Trophoblast cell (in vitro differentiated cells and primary cell): ENCODE measurements around the gene GLT6D1.

Source experiments
- DNase-seq, 2 donors: peaks; one replicate each; pipeline ENCODE4 v3.0.0-alpha.2; 2016
- H2AFZ ChIP-seq: 2 replicates; pipeline ENCODE4 v1.6.1; 2013; ENCODE audit warnings: low read length, moderate library complexity, mild to moderate bottlenecking; ENCODE audit not compliant: insufficient read depth, poor library complexity
- H2AK5ac ChIP-seq: 2 replicates; pipeline ENCODE4 v1.6.1; 2013; ENCODE audit warnings: mild to moderate bottlenecking, low read length
- H2BK120ac ChIP-seq: 2 replicates; pipeline ENCODE4 v1.6.1; 2013; ENCODE audit warnings: low read length, mild to moderate bottlenecking, moderate library complexity; ENCODE audit not compliant: insufficient read depth, poor library complexity
- H2BK12ac ChIP-seq: 2 replicates; pipeline ENCODE4 v1.6.1; 2013; ENCODE audit warnings: mild to moderate bottlenecking, low read length, moderate library complexity
- H2BK5ac ChIP-seq: 2 replicates; pipeline ENCODE4 v1.6.1; 2013; ENCODE audit warnings: low read length, low read depth, moderate library complexity, mild to moderate bottlenecking; ENCODE audit not compliant: poor library complexity
- H3K14ac ChIP-seq: 2 replicates; pipeline ENCODE4 v1.6.1; 2013; ENCODE audit warnings: mild to moderate bottlenecking, low read length
- H3K18ac ChIP-seq: 2 replicates; pipeline ENCODE4 v1.6.1; 2013; ENCODE audit warnings: mild to moderate bottlenecking, low read length
- H3K23ac ChIP-seq: 2 replicates; pipeline ENCODE4 v1.6.1; 2013; ENCODE audit warnings: low read length
- H3K27ac ChIP-seq: 2 replicates; pipeline ENCODE4 v1.5.1; 2013; ENCODE audit warnings: low read depth, mild to moderate bottlenecking, inconsistent platforms, low read length, moderate library complexity
- H3K27me3 ChIP-seq: 2 replicates; pipeline ENCODE4 v1.6.1; 2013; ENCODE audit warnings: inconsistent platforms, mild to moderate bottlenecking, low read length, moderate library complexity; ENCODE audit not compliant: insufficient read depth
- H3K36me3 ChIP-seq, 2 experiments: 1 replicate in 1 of 2; 2 replicates in 1 of 2; pipeline ENCODE4 v1.6.1; 2013; ENCODE audit warnings: low read length in 2 of 2, mild to moderate bottlenecking in 2 of 2, moderate library complexity in 1 of 2; ENCODE audit not compliant: insufficient read depth in 2 of 2, control insufficient read depth in 1 of 2
- H3K4ac ChIP-seq: 2 replicates; pipeline ENCODE4 v1.6.1; 2013; ENCODE audit warnings: low read depth, mild to moderate bottlenecking, low read length, moderate library complexity
- H3K4me1 ChIP-seq, 2 experiments: 1 replicate in 1 of 2; 2 replicates in 1 of 2; pipeline ENCODE4 v1.6.1; 2013; ENCODE audit warnings: low read length in 2 of 2, mild to moderate bottlenecking in 2 of 2, moderate library complexity in 1 of 2; ENCODE audit not compliant: insufficient read depth in 2 of 2, control insufficient read depth in 1 of 2
- H3K4me2 ChIP-seq: 2 replicates; pipeline ENCODE4 v1.6.1; 2013; ENCODE audit warnings: inconsistent platforms, mild to moderate bottlenecking, low read length, moderate library complexity
- H3K4me3 ChIP-seq: 2 replicates; pipeline ENCODE4 v1.5.1; 2013; ENCODE audit warnings: mild to moderate bottlenecking, low read depth, low read length, inconsistent platforms
- H3K79me1 ChIP-seq: one replicate; pipeline ENCODE4 v1.6.1; 2013; ENCODE audit warnings: low read length
- H3K79me2 ChIP-seq: 2 replicates; pipeline ENCODE4 v1.6.1; 2013; ENCODE audit warnings: low read length, mild to moderate bottlenecking; ENCODE audit not compliant: control insufficient read depth, insufficient read depth, poor library complexity
- H3K9ac ChIP-seq: 2 replicates; pipeline ENCODE4 v1.6.1; 2013; ENCODE audit warnings: mild to moderate bottlenecking, low read length
- H3K9me3 ChIP-seq: 2 replicates; pipeline ENCODE4 v1.6.1; 2013; ENCODE audit warnings: low read depth, mild to moderate bottlenecking, control low read depth, inconsistent platforms, low read length; ENCODE audit not compliant: insufficient read depth
- H4K12ac ChIP-seq: 2 replicates; pipeline ENCODE4 v1.6.1; 2013; ENCODE audit warnings: low read depth, mild to moderate bottlenecking, low read length, moderate library complexity
- H4K8ac ChIP-seq: 2 replicates; pipeline ENCODE4 v1.6.1; 2013; ENCODE audit warnings: low read depth, mild to moderate bottlenecking, low read length, moderate library complexity
- H4K91ac ChIP-seq: one replicate; pipeline ENCODE4 v1.6.1; 2013; ENCODE audit warnings: low read depth, mild to moderate bottlenecking, low read length, moderate library complexity
- WGBS: extraction: QIAGEN DNeasy Blood & Tissue Kit; methylation state at CpG from one replicate; pipeline ENCODE4 v1.1.7; 2013; ENCODE audit warnings: missing lambda C conversion rate; ENCODE audit not compliant: insufficient read length, insufficient coverage; ENCODE audit errors: extremely low coverage; 5-methylcytosine and 5-hydroxymethylcytosine counted together

The GLT6D1 gene

DNA sequence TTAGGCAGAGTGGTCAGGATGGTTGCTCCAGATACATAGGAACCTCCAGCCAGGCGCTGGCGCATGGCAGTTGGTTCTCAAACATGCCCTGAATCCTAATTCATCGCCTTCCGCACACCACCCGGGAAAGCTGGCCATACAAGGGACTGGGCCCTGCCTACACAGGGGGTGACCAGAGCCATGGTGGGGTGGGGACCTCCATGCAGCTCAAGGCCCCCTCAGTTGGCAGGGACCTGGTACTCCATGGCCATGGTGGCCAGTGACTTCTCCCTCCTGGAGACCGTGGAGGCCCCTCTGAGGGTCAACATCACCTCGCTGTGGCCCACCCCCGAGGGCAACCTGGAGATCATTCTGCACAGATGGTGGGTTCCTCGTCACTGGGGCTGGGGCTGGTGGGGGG, 51.0 kb downstream of the GLT6D1 start:
- Histone ChIP-seq H4K12ac (no peak overlapping the region), H3K9me3 (peaks cover 2% of the 10 kb centered on the region), H3K4me1 (peaks cover 0 to 2% of the 10 kb centered on the region in 2 experiments), H3K79me1 (no peaks in the 10 kb centered on the region), H3K23ac (no peak overlapping the region), H3K4me2 (no peak overlapping the region), H3K79me2 (no peaks in the 10 kb centered on the region), H3K27me3 (no peaks in the 10 kb centered on the region), H4K91ac (no peak overlapping the region), H3K27ac (no peak overlapping the region), H3K18ac (no peak overlapping the region), H2BK120ac (no peak overlapping the region), H3K9ac (no peak overlapping the region), H2BK5ac (no peak overlapping the region), H2AK5ac (no peak overlapping the region), H3K4me3 (no peak overlapping the region), H2AFZ (no peak overlapping the region), H3K14ac (no peak overlapping the region), H2BK12ac (no peak overlapping the region), H3K36me3 (no peaks in the 10 kb centered on the region), H3K4ac (no peak overlapping the region), H4K8ac (no peak overlapping the region)
- DNase-seq: no peak
- no CpG with 5 or more reads among the region's 9 CpGs for WGBS

DNA sequence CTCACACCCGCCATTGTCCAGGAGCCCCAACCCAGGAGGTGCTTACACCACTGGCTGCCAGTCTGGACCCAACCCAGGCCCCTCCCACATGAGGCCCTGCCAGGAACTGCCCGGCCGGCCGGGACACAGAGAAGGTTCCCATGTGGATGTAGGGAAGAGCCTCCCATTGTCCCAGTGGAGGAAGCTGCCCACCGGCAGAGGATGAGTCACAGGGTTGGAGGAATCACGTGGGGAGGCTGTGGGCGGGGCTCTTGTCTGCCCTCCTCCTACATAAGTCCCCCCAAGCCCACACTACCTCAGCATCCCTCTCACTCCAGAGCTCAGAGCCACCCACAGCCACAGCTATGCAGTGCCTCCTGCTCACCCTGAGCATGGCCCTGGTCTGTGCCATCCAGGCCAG, 51.7 kb downstream of the GLT6D1 start:
- H3K4me1 ChIP-seq: peaks cover 0 to 2% of the 10 kb centered on the region in 2 experiments
- whole genome bisulfite sequencing: no CpG with 5 or more reads among the region's 7 CpGs
- no peak overlapping the region for H3K27ac ChIP-seq
- no peak overlapping the region for H3K23ac ChIP-seq
- H4K91ac ChIP-seq: no peak overlapping the region
- H3K4me3 ChIP-seq: no peak overlapping the region
- no peak overlapping the region for H2AFZ ChIP-seq
- no peaks in the 10 kb centered on the region for H3K79me2 ChIP-seq
- no peak overlapping the region for H3K9ac ChIP-seq
- H4K8ac ChIP-seq: no peak overlapping the region
- no peak overlapping the region for H3K4ac ChIP-seq
- no peak overlapping the region for H3K4me2 ChIP-seq
- no peaks in the 10 kb centered on the region for H3K79me1 ChIP-seq
- no peak overlapping the region for H2BK120ac ChIP-seq
- H2AK5ac ChIP-seq: no peak overlapping the region
- H3K9me3 ChIP-seq: peaks cover 2% of the 10 kb centered on the region
- H3K14ac ChIP-seq: no peak overlapping the region
- H2BK12ac ChIP-seq: no peak overlapping the region
- no peak overlapping the region for H3K18ac ChIP-seq
- no peak overlapping the region for H4K12ac ChIP-seq
- no peak overlapping the region for H2BK5ac ChIP-seq
- DNase-seq: no peak
- H3K36me3 ChIP-seq: no peaks in the 10 kb centered on the region
- no peaks in the 10 kb centered on the region for H3K27me3 ChIP-seq

DNA sequence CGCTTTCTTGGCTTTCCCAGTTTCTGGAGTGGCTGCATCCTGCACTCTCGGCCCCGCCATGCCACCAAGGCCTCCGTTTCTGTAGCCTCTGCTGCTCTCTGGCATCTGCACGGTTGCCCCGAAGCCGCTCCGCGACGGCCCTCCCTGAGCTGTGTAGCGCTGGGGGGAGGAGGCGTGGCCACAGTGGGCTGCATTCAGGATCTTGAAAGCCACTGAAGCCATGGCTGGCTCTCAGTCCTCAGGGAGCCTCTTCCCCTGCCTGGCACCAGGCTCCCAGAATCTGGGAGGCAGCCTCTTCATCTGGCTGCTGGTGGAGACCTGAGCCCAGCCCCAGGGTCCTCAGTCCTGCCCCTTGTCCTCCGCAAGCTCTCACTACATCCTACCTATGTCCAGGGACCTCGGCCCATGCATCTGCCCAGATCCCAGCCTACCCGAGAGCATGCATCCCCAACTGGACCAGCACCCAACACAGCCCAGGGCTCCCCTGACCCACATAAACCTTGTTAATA, 52.7 kb downstream of the GLT6D1 start:
- Histone ChIP-seq H3K79me2 (no peaks in the 10 kb centered on the region), H3K27me3 (no peaks in the 10 kb centered on the region), H4K8ac (no peak overlapping the region), H4K12ac (no peak overlapping the region), H3K4me2 (no peak overlapping the region), H3K4me1 (peaks cover 0 to 2% of the 10 kb centered on the region in 2 experiments), H3K18ac (no peak overlapping the region), H4K91ac (no peak overlapping the region), H2BK5ac (no peak overlapping the region), H3K23ac (no peak overlapping the region), H3K9ac (no peak overlapping the region), H3K9me3 (peaks cover 6% of the 10 kb centered on the region), H3K36me3 (no peaks in the 10 kb centered on the region), H3K14ac (no peak overlapping the region), H3K4me3 (no peak overlapping the region), H2BK120ac (no peak overlapping the region), H3K27ac (no peak overlapping the region), H3K4ac (no peak overlapping the region), H3K79me1 (no peaks in the 10 kb centered on the region), H2AFZ (no peak overlapping the region), H2AK5ac (no peak overlapping the region), H2BK12ac (no peak overlapping the region)
- DNase-seq: no peak
- no CpG with 5 or more reads among the region's 15 CpGs for WGBS

DNA sequence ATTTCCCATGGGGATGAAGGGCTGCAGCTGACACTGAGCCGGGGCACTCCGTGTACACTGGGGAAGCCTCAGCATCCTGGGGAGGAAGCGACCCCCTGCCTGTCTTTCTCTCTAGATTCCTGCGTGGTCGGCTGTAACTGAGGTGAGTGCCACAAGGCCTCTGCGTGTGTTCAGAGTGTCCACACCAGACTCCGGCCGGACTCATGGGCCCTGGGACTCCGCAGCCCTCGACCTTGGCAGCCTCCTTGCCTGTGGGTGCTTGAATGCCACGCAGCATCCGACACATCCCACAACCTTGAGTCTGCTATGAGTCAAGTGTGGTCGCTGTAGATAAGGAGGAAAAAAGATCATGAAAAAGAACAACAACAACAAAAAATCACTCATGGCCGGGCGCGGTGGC, 54.4 kb downstream of the GLT6D1 start:
- Histone ChIP-seq H3K4ac (no peak overlapping the region), H3K4me1 (peaks cover 0 to 2% of the 10 kb centered on the region in 2 experiments), H3K23ac (no peak overlapping the region), H2BK5ac (no peak overlapping the region), H3K27ac (no peak overlapping the region), H3K4me2 (no peak overlapping the region), H3K4me3 (no peak overlapping the region), H2AK5ac (no peak overlapping the region), H2BK120ac (no peak overlapping the region), H3K18ac (no peak overlapping the region), H2AFZ (no peak overlapping the region), H3K79me2 (no peaks in the 10 kb centered on the region), H4K8ac (no peak overlapping the region), H3K9ac (no peak overlapping the region), H3K36me3 (no peaks in the 10 kb centered on the region), H2BK12ac (no peak overlapping the region), H3K79me1 (no peaks in the 10 kb centered on the region), H3K14ac (no peak overlapping the region), H4K91ac (no peak overlapping the region), H3K9me3 (peaks cover 12% of the 10 kb centered on the region), H3K27me3 (no peaks in the 10 kb centered on the region), H4K12ac (no peak overlapping the region)
- no CpG with 5 or more reads among the region's 16 CpGs for WGBS
- DNase-seq: no peak
